RWPE1 (cell line): ENCODE measurements around the gene AGA.

Experiments
- CTCF ChIA-PET: fragments of 350-600 bp; sonication (Branson Sonifier 250); formaldehyde crosslinking; extraction: SDS; loops from one replicate; lab custom pipeline; 2021; lab: Yijun Ruan, JAX
- POLR2A ChIA-PET: fragments of 400-600 bp; formaldehyde crosslinking; extraction: SDS; loops from one replicate; lab custom pipeline; 2020; ENCODE audit warnings: antibody characterized with exemption; ENCODE audit not compliant: low non-redundant PET; lab: Yijun Ruan, JAX
- DNase-seq: peaks from one replicate; pipeline ENCODE4 v3.0.0; 2012; ENCODE audit warnings: low spot score
- H3K27ac ChIP-seq: fragments of 450-650 bp; 2 replicates; pipeline ENCODE4 v1.5.1; 2017
- TF ChIP-seq, protein P1 (sequence below): fragments of 450-650 bp; conservative IDR thresholded peaks from 2 replicates; pipeline ENCODE4 v1.5.1; 2017; ENCODE audit warnings: low read depth, mild to moderate bottlenecking

The AGA gene

DNA sequence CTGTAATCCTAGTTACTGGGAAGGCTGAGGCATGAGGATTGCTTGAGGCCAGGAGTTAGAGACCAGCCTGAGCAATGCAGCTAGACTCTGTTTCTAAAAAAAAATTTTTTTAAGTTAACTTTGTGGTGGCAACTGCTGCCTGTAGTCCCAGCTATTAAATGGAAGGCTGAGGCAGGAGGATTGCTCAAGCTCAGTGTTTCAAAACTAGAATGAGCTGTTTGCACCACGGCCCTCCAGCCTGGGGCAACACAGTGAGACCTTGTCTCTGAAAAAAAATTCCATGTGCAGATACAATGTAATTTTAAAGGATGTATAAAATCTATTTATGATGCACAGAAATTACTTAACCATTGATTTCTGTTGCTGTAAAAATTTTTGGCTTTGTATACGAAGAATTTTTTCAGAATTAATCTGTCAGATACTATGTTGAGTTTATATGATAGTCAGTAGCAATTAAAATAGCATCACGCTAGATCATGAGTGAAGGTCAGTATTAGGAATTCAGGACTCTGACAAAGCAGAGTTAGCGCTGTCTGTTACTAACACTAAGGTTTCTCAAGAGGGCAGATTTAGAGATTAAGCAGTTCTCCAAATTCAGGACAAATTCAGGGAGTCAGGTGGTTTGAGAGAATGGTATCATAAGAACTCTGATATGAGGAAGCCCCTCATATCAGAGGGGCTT lies 8.3 kb upstream of the AGA start:
- ChIA-PET CTCF (no interaction called here), POLR2A (no interaction called here)
- DNase-seq: no peak
- no peak overlapping the region for H3K27ac ChIP-seq
- TF ChIP-seq, protein P1, sequence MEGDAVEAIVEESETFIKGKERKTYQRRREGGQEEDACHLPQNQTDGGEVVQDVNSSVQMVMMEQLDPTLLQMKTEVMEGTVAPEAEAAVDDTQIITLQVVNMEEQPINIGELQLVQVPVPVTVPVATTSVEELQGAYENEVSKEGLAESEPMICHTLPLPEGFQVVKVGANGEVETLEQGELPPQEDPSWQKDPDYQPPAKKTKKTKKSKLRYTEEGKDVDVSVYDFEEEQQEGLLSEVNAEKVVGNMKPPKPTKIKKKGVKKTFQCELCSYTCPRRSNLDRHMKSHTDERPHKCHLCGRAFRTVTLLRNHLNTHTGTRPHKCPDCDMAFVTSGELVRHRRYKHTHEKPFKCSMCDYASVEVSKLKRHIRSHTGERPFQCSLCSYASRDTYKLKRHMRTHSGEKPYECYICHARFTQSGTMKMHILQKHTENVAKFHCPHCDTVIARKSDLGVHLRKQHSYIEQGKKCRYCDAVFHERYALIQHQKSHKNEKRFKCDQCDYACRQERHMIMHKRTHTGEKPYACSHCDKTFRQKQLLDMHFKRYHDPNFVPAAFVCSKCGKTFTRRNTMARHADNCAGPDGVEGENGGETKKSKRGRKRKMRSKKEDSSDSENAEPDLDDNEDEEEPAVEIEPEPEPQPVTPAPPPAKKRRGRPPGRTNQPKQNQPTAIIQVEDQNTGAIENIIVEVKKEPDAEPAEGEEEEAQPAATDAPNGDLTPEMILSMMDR: no peak

DNA sequence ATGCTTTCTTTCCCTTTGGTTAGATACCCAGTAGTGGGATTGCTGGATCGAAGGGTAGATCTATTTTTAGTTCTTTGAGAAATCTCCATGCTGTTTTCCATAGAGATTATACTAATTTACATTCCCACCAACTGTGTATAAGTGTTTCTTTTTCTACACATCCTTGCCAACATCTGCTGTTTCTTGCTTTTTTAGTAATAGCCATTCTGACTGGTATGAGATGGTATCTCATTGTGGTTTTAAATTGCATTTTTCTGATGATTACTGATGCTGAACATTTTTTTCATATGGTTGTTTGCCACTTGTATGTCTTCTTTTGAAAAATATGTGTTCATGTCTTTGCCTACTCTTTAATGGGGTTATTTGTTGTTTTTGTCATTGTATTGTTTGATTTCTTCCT lies 6.6 kb upstream of the AGA start:
- no peak for DNase-seq
- TF ChIP-seq, protein P1: no peak
- POLR2A ChIA-PET: no interaction called here
- no peak overlapping the region for H3K27ac ChIP-seq
- CTCF ChIA-PET: interaction anchor here (0.6 kb wide), 1 partner anchor 429 kb away, joined by 6 read pairs; no protein-coding TSS in a partner anchor

DNA sequence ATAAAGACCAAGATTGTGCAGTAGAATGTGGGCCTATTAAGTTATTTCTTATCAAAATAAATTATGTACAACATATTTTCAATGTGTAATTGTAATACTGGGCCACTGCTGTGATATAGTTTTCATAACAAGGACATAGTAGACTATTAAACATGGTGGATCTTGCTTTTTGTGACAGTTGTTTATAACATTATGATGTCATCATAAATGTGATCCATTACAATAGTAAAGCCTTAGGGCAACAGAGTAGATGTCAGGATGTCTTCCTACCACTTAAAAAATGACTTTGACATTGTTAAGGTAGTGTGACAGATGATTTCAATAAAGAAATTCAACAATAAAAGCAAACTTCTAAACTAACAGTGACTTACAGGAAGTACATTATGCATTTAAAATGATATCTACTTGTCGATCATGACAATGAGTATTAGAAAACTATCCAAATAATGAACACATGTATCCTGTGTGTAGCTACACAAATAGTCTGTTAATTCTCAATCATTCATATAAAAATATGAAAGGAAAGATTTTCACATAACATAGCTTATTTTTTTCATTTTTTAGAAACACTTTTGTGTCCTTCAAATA lies 5.3 kb upstream of the AGA start:
- no peak overlapping the region for H3K27ac ChIP-seq
- TF ChIP-seq, protein P1: no peak
- POLR2A ChIA-PET: no interaction called here
- CTCF ChIA-PET: no interaction called here
- DNase-seq: no peak

DNA sequence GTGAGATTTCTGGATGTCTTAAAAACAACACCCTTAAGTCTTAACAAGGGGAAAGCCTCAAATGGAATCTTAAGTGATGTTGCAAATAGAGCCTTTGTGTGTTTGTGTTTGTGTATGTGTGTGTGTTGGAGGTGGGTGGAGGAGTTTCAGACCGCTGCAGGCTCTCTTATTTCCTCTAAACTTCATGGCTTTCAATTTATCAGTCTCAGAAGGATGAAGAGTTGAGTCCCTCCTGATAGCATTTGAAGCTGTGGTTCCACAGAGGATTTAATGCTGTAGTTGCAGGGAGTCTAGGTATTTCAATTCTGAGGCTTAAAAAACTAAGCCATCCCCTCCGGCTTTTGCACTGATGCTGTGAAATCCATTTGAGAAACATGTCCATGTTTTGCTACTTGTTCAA lies 4.3 kb upstream of the AGA start:
- ChIA-PET POLR2A (no interaction called here), CTCF (no interaction called here)
- TF ChIP-seq, protein P1: no peak
- no peak overlapping the region for H3K27ac ChIP-seq
- DNase-seq: no peak

DNA sequence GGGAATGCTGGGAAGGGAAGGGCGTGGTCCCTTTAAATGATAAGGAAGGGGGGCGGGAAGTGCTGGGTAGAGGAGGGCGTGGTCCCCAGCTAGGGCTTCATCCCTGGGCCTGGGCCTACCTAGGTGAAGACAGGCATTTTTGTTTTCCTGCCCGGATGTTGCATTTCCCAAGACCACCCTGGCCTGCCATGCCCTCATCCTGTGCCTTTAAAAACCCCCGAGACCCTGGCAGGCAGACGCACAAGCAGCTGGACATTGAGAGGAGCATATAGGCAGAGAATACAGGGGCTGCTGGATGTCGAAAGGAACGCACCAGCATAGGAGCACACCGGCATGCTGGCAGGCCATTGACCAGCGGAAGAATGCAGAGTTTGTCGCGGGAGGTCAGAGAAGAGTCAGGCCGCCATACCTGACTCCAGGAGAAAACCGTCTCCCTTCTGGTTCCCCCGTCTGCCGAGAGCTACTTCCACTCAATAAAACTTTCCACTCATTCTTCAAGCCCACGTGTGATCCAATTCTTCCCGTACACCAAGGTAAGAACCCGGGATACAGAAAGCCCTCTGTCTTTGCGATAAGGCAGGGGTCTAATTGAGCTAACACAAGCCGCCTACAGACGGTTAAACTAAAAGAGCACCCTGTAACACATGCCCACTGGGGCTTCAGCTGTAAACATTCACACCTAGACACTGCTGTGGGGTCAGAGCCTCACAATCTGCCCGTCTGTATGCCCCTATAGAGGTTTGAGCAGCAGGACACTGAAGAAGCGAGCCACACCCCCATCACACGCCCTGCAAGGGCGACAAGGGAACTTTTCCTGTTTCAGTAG lies 2.9 kb upstream of the AGA start:
- DNase-seq: no peak
- ChIA-PET CTCF (no interaction called here), POLR2A (no interaction called here)
- TF ChIP-seq, protein P1: no peak
- H3K27ac ChIP-seq: no peak overlapping the region

DNA sequence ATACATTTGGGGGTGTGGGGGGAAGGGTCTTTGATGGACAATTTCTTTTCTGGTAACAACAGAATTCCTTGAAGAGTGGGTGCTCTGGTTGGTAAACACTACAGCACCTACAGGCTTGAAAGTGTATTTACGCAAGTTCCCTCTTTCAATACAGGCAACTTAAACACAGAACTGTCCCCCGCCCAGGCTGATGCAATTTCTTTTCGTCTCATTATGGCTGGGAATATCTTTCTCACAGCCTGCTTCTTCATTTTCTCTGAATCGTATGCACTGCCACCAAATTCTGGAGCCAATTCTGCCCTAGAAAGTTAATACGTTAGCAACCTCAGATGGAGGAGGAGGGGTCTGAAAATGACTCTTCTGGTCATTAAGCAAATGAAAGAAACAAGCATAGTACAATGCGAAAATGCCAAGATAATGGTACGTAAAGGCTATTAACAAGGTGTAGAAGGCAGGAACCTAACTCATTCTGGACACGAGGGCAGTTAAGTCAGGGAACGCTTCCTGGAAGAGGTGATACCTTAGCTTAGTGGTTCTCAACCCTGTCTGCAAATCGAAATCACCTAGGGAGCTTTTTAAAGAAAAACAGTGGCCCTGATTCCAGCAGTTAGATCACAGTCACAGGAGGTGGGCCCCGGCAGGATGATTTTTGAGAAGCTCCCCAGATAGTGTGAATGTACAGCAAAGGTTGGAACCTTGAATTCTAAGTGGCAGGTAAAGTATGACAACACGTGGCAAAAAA lies 1.0 kb downstream of the AGA start:
- H3K27ac ChIP-seq: peak overlapping the region; percentile 96
- no peak for DNase-seq
- POLR2A ChIA-PET: interaction anchor here (1.0 kb wide), 1 partner anchor 11 kb away, joined by 6 read pairs; no protein-coding TSS in a partner anchor
- CTCF ChIA-PET: interaction anchor here (0.6 to 0.8 kb wide), 2 partner anchors 26 to 64 kb away, joined by 3 read pairs; no protein-coding TSS in a partner anchor
- TF ChIP-seq, protein P1: no peak
